K562 (cell line): ENCODE data around the gene MND1. TPM values are rescaled to one million over a fixed set of nuclear protein-coding genes. Genes with fewer than 3 reads are reported as not detected.

Source experiments
- HDAC1 ChIP-seq, 2 experiments: fragments of 450-650 bp; IDR thresholded peaks; 2 replicates each; pipeline ENCODE4 v1.6.1; 2016 to 2017; ENCODE audit warnings: inconsistent platforms in 1 of 2, mild to moderate bottlenecking in 1 of 2, moderate library complexity in 1 of 2
- HSF4 ChIP-seq: fragments of 250-450 bp; sonication (Bioruptor Pico); IDR thresholded peaks from 2 replicates; pipeline ENCODE4 v2.1.2; 2022; ENCODE audit warnings: mild to moderate bottlenecking, moderate library complexity, borderline replicate concordance
- KLF1 ChIP-seq: fragments of 450-650 bp; IDR thresholded peaks from 2 replicates; pipeline ENCODE4 v1.6.1; 2016; ENCODE audit warnings: missing genetic modification characterization, missing compliant biosample characterization
- MEIS2 ChIP-seq: fragments of 450-650 bp; IDR thresholded peaks from 2 replicates; pipeline ENCODE4 v1.6.1; 2014; ENCODE audit warnings: mild to moderate bottlenecking; ENCODE audit not compliant: partially characterized antibody
- NCOA1 ChIP-seq: fragments of 450-650 bp; IDR thresholded peaks from 2 replicates; pipeline ENCODE4 v1.6.1; 2016; ENCODE audit warnings: low read depth
- NFIC ChIP-seq: fragments of 450-650 bp; IDR thresholded peaks from 2 replicates; pipeline ENCODE4 v1.6.1; 2017; ENCODE audit warnings: mild to moderate bottlenecking, inconsistent platforms
- RNF2 ChIP-seq: sonication (generic); IDR thresholded peaks from 2 replicates; pipeline ENCODE4 v1.6.1; 2016
- SMAD1 ChIP-seq: fragments of 150-350 bp; IDR thresholded peaks from 2 replicates; pipeline ENCODE4 v1.6.1; 2014; ENCODE audit warnings: low read length, low read depth; ENCODE audit not compliant: partially characterized antibody
- SMAD4 ChIP-seq: fragments of 250-450 bp; sonication (Bioruptor Pico); conservative IDR thresholded peaks from 2 replicates; pipeline ENCODE4 v1.8.0; 2021; ENCODE audit warnings: inconsistent platforms, mild to moderate bottlenecking, moderate library complexity
- SRSF3 ChIP-seq: fragments of 200-400 bp; formaldehyde crosslinking; IDR thresholded peaks from 2 replicates; pipeline ENCODE4 v1.6.1; 2016; ENCODE audit warnings: mild to moderate bottlenecking, low read length, moderate library complexity; ENCODE audit not compliant: insufficient read depth
- STAT5B ChIP-seq: fragments of 250-450 bp; sonication (Bioruptor Pico); IDR thresholded peaks from 2 replicates; pipeline ENCODE4 v1.8.0; 2021; ENCODE audit warnings: mild to moderate bottlenecking, inconsistent platforms
- ZNF668 ChIP-seq: fragments of 250-450 bp; sonication (Bioruptor Pico); IDR thresholded peaks from 2 replicates; pipeline ENCODE4 v1.8.0; 2022; ENCODE audit warnings: mild to moderate bottlenecking, inconsistent platforms
- polyA plus RNA-seq, 8 experiments: library from polyadenylated mRNA; depleted of rRNA in 4 of 8; stranded (reverse) in 5 of 8; unstranded in 3 of 8; fragments of >200 nt; fragmentation: Nextera tagmentation in 2 of 8; fragmentation: Illumina TruSeq in 1 of 8; extraction: Ambion mirVana in 2 of 8; extraction: Trizol in 1 of 8; gene quantifications; 2 replicates each; pipeline versions ENCODE4 v1.2.1 to v1.2.3, GENCODE V29; 2011 to 2014; ENCODE audit warnings: inconsistent platforms in 1 of 8, missing spikeins in 1 of 8
- total RNA-seq, 7 experiments: library from RNA; depleted of rRNA in 6 of 7; stranded (reverse); fragments of >200 nt in 6 of 7; fragmentation: Illumina TruSeq in 2 of 7; extraction: Trizol in 2 of 7; gene quantifications; 2 replicates each; pipeline versions ENCODE4 v1.2.1 to v1.2.3, GENCODE V29; 2011 to 2021; ENCODE audit warnings: low replicate concordance in 1 of 7
- TF ChIP-seq, protein P1 (sequence below): fragments of 450-650 bp; IDR thresholded peaks from 2 replicates; pipeline ENCODE4 v1.6.1; 2016; ENCODE audit warnings: mild to moderate bottlenecking, moderate library complexity
- TF ChIP-seq, protein P2 (sequence below): fragments of 450-650 bp; formaldehyde crosslinking; IDR thresholded peaks from 2 replicates; pipeline ENCODE4 v1.4.0; 2020; ENCODE audit warnings: mild to moderate bottlenecking, moderate library complexity
- TF ChIP-seq, protein P3 (sequence below): fragments of 450-650 bp; IDR thresholded peaks from 2 replicates; pipeline ENCODE4 v1.6.1; 2016

The MND1 gene
- total and polyA plus RNA-seq, 9 of the 15 experiments (the other 6 are each of a cell fraction or from before 2014, with no cell fraction given) = 35.3 to 94.1 (median 59.9) TPM

DNA sequence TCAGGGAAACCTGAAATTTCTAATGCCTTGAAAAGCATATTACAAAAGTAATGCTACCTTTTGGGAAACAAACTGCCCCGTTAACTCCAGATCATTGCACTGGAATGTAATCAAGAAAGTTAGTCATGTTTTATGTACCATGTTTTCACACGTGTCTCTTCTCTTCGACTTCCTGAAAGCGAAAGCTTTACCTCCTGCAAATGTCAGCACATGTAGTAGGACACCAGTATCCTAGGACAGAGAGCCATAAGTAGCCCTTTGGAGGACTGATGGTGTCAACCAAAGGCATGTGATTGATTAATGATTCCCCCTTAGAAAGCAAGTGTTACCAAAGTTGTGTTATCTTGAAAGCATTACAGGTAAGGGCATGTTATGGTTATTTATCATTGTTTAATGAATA lies 8.8 kb upstream of the MND1 start (continued):
- TF ChIP-seq, protein P1, sequence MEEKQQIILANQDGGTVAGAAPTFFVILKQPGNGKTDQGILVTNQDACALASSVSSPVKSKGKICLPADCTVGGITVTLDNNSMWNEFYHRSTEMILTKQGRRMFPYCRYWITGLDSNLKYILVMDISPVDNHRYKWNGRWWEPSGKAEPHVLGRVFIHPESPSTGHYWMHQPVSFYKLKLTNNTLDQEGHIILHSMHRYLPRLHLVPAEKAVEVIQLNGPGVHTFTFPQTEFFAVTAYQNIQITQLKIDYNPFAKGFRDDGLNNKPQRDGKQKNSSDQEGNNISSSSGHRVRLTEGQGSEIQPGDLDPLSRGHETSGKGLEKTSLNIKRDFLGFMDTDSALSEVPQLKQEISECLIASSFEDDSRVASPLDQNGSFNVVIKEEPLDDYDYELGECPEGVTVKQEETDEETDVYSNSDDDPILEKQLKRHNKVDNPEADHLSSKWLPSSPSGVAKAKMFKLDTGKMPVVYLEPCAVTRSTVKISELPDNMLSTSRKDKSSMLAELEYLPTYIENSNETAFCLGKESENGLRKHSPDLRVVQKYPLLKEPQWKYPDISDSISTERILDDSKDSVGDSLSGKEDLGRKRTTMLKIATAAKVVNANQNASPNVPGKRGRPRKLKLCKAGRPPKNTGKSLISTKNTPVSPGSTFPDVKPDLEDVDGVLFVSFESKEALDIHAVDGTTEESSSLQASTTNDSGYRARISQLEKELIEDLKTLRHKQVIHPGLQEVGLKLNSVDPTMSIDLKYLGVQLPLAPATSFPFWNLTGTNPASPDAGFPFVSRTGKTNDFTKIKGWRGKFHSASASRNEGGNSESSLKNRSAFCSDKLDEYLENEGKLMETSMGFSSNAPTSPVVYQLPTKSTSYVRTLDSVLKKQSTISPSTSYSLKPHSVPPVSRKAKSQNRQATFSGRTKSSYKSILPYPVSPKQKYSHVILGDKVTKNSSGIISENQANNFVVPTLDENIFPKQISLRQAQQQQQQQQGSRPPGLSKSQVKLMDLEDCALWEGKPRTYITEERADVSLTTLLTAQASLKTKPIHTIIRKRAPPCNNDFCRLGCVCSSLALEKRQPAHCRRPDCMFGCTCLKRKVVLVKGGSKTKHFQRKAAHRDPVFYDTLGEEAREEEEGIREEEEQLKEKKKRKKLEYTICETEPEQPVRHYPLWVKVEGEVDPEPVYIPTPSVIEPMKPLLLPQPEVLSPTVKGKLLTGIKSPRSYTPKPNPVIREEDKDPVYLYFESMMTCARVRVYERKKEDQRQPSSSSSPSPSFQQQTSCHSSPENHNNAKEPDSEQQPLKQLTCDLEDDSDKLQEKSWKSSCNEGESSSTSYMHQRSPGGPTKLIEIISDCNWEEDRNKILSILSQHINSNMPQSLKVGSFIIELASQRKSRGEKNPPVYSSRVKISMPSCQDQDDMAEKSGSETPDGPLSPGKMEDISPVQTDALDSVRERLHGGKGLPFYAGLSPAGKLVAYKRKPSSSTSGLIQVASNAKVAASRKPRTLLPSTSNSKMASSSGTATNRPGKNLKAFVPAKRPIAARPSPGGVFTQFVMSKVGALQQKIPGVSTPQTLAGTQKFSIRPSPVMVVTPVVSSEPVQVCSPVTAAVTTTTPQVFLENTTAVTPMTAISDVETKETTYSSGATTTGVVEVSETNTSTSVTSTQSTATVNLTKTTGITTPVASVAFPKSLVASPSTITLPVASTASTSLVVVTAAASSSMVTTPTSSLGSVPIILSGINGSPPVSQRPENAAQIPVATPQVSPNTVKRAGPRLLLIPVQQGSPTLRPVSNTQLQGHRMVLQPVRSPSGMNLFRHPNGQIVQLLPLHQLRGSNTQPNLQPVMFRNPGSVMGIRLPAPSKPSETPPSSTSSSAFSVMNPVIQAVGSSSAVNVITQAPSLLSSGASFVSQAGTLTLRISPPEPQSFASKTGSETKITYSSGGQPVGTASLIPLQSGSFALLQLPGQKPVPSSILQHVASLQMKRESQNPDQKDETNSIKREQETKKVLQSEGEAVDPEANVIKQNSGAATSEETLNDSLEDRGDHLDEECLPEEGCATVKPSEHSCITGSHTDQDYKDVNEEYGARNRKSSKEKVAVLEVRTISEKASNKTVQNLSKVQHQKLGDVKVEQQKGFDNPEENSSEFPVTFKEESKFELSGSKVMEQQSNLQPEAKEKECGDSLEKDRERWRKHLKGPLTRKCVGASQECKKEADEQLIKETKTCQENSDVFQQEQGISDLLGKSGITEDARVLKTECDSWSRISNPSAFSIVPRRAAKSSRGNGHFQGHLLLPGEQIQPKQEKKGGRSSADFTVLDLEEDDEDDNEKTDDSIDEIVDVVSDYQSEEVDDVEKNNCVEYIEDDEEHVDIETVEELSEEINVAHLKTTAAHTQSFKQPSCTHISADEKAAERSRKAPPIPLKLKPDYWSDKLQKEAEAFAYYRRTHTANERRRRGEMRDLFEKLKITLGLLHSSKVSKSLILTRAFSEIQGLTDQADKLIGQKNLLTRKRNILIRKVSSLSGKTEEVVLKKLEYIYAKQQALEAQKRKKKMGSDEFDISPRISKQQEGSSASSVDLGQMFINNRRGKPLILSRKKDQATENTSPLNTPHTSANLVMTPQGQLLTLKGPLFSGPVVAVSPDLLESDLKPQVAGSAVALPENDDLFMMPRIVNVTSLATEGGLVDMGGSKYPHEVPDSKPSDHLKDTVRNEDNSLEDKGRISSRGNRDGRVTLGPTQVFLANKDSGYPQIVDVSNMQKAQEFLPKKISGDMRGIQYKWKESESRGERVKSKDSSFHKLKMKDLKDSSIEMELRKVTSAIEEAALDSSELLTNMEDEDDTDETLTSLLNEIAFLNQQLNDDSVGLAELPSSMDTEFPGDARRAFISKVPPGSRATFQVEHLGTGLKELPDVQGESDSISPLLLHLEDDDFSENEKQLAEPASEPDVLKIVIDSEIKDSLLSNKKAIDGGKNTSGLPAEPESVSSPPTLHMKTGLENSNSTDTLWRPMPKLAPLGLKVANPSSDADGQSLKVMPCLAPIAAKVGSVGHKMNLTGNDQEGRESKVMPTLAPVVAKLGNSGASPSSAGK = 0 out of 2 replicates have a peak, but pooled peaks have one; percentile 7
- TF ChIP-seq KLF1 (tag) (no peak), HSF4 (CRISPR knock-in tag) (no peak), SMAD4 (CRISPR knock-in tag) (no peak), SRSF3 (no peak), SMAD1 (no peak), ZNF668 (CRISPR knock-in tag) (no peak), NCOA1 (no peak), MEIS2 (peak; percentile 74), STAT5B (CRISPR knock-in tag) (no peak), RNF2 (no peak), NFIC (no peak), HDAC1 (IDR thresholded peaks at IDR 0.05) (no peak)
- TF ChIP-seq, protein P2, sequence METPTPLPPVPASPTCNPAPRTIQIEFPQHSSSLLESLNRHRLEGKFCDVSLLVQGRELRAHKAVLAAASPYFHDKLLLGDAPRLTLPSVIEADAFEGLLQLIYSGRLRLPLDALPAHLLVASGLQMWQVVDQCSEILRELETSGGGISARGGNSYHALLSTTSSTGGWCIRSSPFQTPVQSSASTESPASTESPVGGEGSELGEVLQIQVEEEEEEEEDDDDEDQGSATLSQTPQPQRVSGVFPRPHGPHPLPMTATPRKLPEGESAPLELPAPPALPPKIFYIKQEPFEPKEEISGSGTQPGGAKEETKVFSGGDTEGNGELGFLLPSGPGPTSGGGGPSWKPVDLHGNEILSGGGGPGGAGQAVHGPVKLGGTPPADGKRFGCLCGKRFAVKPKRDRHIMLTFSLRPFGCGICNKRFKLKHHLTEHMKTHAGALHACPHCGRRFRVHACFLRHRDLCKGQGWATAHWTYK (CRISPR knock-in tag) = no peak
- TF ChIP-seq, protein P3, sequence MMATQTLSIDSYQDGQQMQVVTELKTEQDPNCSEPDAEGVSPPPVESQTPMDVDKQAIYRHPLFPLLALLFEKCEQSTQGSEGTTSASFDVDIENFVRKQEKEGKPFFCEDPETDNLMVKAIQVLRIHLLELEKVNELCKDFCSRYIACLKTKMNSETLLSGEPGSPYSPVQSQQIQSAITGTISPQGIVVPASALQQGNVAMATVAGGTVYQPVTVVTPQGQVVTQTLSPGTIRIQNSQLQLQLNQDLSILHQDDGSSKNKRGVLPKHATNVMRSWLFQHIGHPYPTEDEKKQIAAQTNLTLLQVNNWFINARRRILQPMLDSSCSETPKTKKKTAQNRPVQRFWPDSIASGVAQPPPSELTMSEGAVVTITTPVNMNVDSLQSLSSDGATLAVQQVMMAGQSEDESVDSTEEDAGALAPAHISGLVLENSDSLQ = peak; percentile 48
